Loucy (cell line): ENCODE data around the gene AGPAT3.

Experiments
- CTCF ChIP-seq: fragments of 200-600 bp; sonication (generic); conservative IDR thresholded peaks from 2 replicates; pipeline ENCODE4 v1.5.1; 2014; ENCODE audit warnings: mild to moderate bottlenecking, antibody characterized with exemption, low read length
- EZH2phosphoT487 ChIP-seq: fragments of 200-600 bp; IDR thresholded peaks from 2 replicates; pipeline ENCODE4 v1.6.1; 2018; ENCODE audit warnings: antibody characterized with exemption, mild to moderate bottlenecking, moderate library complexity, borderline replicate concordance

GRCh38 chr21:43956019-43956669, 91.1 kb downstream of the AGPAT3 start:
- TF ChIP-seq CTCF (no peak), EZH2phosphoT487 (no peak)
